GM12865 (cell line): ENCODE data around the gene FBXO47.
A peak's percentile ranks its signal among the peaks of the same experiment; 100 is the strongest.

ENCODE experiments used
- DNase-seq: peaks from one replicate; pipeline ENCODE4 v3.0.0; 2010; ENCODE audit warnings: low read depth
- H3K4me3 ChIP-seq: 2 replicates; pipeline ENCODE4 v1.5.1; 2011; ENCODE audit warnings: mild to moderate bottlenecking, low read depth, low read length, control low read depth
- TF ChIP-seq, protein P1 (sequence below): IDR thresholded peaks from 2 replicates; pipeline ENCODE4 v1.5.1; 2011; ENCODE audit warnings: low read length, control low read depth, low read depth, inconsistent platforms; ENCODE audit not compliant: insufficient read depth; ENCODE audit errors: missing control alignments

FBXO47 gene

DNA sequence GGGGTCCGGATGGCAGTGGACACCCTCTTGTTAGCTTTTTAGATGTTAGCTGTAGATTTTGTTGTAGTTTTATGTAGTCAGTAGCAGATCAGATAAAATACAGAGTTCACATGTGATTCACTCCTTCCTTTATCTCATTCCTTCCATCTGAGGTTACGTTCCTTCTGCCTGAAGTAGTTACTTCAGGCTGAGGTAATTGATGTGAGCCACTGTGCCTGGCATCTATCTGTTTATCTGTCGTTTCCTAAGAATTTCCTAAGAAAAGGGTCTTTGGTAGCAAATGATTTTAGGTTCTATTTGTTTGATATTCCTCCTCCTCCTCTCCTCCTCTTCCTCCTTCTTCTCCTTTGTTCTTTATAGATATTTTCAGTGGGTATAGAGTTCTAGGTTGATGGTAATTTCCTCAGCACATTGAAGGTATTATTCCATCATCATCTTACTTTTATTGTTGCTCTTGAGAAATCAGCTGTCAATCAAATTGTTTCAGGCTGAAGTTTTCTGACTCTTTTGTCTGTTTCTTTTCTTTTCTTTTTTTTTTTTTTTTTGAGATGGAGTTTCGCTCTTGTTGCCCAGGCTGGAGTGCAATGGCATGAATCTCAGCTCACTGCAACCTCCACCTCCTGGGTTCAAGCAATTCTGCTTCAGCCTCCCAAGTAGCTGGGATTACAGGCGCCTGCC, 29.6 kb upstream of the FBXO47 start:
- TF ChIP-seq, protein P1, sequence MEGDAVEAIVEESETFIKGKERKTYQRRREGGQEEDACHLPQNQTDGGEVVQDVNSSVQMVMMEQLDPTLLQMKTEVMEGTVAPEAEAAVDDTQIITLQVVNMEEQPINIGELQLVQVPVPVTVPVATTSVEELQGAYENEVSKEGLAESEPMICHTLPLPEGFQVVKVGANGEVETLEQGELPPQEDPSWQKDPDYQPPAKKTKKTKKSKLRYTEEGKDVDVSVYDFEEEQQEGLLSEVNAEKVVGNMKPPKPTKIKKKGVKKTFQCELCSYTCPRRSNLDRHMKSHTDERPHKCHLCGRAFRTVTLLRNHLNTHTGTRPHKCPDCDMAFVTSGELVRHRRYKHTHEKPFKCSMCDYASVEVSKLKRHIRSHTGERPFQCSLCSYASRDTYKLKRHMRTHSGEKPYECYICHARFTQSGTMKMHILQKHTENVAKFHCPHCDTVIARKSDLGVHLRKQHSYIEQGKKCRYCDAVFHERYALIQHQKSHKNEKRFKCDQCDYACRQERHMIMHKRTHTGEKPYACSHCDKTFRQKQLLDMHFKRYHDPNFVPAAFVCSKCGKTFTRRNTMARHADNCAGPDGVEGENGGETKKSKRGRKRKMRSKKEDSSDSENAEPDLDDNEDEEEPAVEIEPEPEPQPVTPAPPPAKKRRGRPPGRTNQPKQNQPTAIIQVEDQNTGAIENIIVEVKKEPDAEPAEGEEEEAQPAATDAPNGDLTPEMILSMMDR, result no peak
- no peak for DNase-seq
- no peak overlapping the region for H3K4me3 ChIP-seq

DNA sequence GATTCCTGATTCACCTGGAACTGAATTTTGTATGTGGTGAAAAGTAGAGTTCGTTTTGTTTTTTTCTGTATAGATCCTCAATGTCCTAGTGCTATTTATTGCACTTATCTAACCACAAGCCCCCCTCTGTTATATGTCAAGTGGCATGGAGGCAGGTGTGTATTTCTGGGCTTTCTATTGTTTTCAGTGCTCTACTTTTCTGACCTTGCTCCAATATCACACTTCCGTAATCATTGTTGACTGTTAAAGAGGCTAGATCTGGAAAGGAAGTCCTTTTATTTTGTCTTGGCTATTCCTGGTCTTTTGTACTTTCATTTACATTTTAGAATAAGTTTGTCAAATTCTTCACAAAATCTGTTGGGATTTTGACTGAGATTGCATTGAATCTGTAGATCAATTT, 26.8 kb upstream of the FBXO47 start:
- TF ChIP-seq, protein P1, result no peak
- no peak overlapping the region for H3K4me3 ChIP-seq
- DNase-seq, result no peak

DNA sequence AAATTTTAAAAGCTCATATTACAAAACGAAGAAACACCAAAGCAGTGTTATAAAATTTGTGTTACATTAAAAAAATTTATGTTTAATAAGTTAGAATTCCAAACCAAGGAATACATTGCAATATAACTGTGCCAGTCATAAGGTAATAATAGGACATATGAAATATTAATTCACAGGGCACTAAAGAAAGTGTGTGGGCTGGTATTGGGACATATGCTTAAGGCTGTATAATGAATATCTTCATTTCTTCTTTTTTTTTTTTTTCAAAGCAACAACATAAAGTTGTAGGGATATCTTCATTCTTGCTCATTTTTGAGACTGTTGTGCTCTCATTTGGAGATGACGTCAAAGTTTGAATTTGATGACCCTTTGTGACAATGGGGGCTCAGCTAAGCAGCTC, 17.5 kb upstream of the FBXO47 start:
- DNase-seq, result no peak
- TF ChIP-seq, protein P1, result no peak

DNA sequence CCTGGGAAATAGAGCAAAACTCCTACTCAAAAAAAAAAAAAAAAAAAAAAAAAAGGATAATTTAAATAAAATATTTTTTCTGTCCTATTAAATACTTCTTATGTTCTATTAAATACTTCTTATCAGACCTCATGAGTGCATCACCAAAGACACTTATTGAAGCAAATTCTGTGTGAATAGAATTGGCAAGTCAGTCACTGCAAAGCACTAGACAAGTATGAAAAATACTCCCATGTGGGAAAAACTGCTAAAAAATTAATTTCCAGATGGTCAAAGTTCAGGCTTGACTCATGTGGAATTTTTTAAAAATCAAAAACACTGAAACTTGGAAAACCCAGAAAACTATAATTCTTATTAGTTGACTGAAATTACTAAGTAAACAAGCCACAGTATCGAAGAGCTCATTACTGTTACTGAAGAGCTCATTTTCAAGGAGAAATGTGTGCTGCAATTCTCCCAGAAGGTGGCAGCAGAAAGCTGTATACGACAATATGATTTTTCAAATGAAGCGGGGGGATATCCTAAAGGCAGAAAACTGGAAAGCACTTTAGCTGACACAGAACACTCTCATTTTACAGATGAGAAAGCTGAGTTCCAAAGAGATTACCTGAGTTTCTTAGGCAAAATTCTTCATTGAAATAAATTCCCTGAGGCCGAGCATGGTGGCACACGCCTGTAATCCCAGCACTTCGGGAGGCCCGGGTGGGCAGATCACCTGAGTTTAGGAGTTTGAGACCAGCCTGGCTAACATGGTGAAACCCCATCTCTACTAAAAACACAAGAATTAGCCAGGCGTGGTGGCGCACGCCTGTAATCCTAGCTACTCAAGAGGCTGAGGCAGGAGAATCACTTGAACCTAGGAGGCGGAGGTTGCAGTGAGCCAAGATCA, 15.9 kb upstream of the FBXO47 start:
- DNase-seq, result peak; percentile 75
- H3K4me3 ChIP-seq, result no peak overlapping the region
- TF ChIP-seq, protein P1, result peak; percentile 67

More for the DNA sequence above, 17.5 kb upstream of the FBXO47 start:
- H3K4me3 ChIP-seq, result no peak overlapping the region

DNA sequence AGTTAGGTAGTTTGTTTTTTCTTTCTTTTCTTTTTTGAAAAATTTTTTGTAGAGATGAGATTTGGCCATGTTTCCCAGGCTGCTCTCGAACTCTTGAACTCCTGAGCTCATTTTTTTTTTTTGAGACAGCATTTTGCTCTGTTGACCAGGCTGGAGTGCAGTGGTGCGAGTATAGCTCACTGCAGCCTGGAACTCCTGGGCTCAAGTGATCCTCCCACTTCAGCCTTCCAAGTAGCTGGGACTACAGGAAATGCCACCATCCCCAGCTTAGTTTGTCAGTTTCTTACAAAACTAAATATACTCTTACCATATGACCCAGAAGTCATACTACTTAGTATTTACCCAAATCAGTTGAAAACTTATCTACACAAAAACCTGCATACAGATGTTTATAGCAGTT, 14.4 kb upstream of the FBXO47 start:
- TF ChIP-seq, protein P1, result no peak
- H3K4me3 ChIP-seq, result no peak overlapping the region
- DNase-seq, result no peak

DNA sequence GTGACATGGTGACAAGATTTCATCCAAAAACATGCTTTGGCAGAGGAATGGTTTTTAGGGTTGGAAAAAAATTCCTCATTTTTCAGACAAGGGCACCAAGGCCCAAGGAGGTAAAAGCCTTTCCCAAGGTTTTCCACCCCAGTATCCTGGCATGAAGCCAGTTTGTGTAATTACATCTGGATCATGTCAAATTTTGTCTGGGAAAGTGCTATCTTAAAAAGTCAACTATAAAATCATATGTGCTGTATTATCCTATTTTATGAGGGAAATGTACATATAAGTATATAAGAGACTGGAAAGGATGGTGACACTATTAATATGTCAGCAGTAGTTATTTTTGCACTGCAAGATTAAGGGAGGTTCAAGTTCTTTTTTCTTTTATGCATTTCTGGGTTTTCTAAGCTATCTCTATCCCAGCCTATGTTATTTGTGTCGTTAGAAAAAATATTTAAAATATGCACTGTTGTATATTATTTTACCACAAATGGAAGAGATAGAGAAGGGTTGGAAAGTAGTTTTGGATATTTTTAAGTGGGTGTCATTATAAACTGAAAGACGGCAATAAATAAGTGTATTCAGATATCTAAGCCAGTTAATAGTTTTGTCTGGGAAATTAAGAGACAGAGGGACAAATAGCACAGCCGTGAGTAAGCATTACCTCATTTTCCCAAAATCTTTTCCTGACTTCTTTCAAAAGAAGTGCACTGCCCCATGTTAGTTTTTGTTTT, 13.5 kb upstream of the FBXO47 start:
- no peak for DNase-seq
- H3K4me3 ChIP-seq, result no peak overlapping the region
- TF ChIP-seq, protein P1, result no peak
